K562 (cell line): ENCODE measurements around the gene UNC79.

Experiments used
- CHD2 ChIP-seq: IDR thresholded peaks from 2 replicates; pipeline ENCODE4 v1.6.1; 2011; ENCODE audit warnings: low read depth, low read length
- GTF2F1 ChIP-seq: IDR thresholded peaks from 2 replicates; pipeline ENCODE4 v1.6.1; 2011; ENCODE audit warnings: low read depth, low read length, improper control_type of control experiment
- POLR2A ChIP-seq: fragments of 450-650 bp; conservative IDR thresholded peaks from 2 replicates; pipeline ENCODE4 v1.6.1; 2016
- POLR2G ChIP-seq: fragments of 200-400 bp; formaldehyde crosslinking; IDR thresholded peaks from 2 replicates; pipeline ENCODE4 v1.6.1; 2017; ENCODE audit warnings: low read depth, mild to moderate bottlenecking, antibody characterized with exemption, low read length, moderate library complexity
- ZNF124 ChIP-seq: sonication (generic); formaldehyde crosslinking; IDR thresholded peaks from 2 replicates; pipeline ENCODE4 v1.8.1; 2022; ENCODE audit warnings: missing genetic modification reagents

DNA sequence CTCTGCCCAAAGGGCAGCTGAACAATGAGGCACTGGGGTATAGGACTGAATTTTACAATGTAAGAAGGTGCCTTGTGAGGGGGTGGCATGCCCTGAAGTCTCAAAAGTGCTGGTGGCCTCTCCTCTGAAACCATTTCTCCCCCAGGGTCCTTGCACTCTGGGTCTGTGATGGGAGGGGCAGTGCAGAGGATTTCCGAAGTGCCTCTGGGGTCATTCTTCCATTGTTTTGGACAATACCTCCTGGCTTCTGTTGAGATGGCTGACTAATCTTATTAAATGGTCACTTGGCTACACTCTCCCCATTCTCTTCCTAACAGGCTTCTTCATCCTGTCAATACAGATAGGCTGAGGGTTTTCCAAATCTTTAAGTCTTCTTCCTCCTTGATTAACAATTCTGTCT, 59.3 kb downstream of the UNC79 start:
- TF ChIP-seq POLR2A (no peak), POLR2G (no peak), GTF2F1 (no peak), CHD2 (no peak), ZNF124 (CRISPR knock-in tag) (no peak)
